HepG2 (cell line): ENCODE results near the gene SPN. TPM values are rescaled to one million over a fixed set of nuclear protein-coding genes. Genes with fewer than 3 reads are reported as not detected.

Experiments
- AGO1 ChIP-seq: fragments of 200-400 bp; formaldehyde crosslinking; IDR thresholded peaks from 2 replicates; pipeline ENCODE4 v1.6.1; 2017; ENCODE audit warnings: mild to moderate bottlenecking, low read depth, low read length, moderate library complexity; ENCODE audit not compliant: poor library complexity, severe bottlenecking
- CAMTA2 ChIP-seq: sonication (generic); formaldehyde crosslinking; IDR thresholded peaks from 2 replicates; pipeline ENCODE4 v1.4.0; 2020; ENCODE audit warnings: mild to moderate bottlenecking, missing genetic modification reagents, borderline replicate concordance
- CBFB ChIP-seq: sonication (generic); formaldehyde crosslinking; IDR thresholded peaks from 2 replicates; pipeline ENCODE4 v1.4.0; 2020; ENCODE audit warnings: missing genetic modification reagents
- HDAC6 ChIP-seq: fragments of 200-600 bp; sonication (generic); IDR thresholded peaks from 2 replicates; pipeline ENCODE4 v1.7.0; 2017; ENCODE audit warnings: mild to moderate bottlenecking, antibody characterized with exemption, low read length, low read depth
- MIER3 ChIP-seq: IDR thresholded peaks from 2 replicates; pipeline ENCODE4 v1.6.1; 2016; ENCODE audit warnings: missing compliant biosample characterization, borderline replicate concordance
- NCOA5 ChIP-seq: sonication (generic); formaldehyde crosslinking; IDR thresholded peaks from 2 replicates; pipeline ENCODE4 v1.4.0; 2020; ENCODE audit warnings: missing genetic modification reagents
- NR3C1 ChIP-seq: sonication (generic); formaldehyde crosslinking; IDR thresholded peaks from 2 replicates; pipeline ENCODE4 v1.4.0; 2020; ENCODE audit warnings: missing genetic modification reagents
- RFXAP ChIP-seq: sonication (generic); formaldehyde crosslinking; IDR thresholded peaks from 2 replicates; pipeline ENCODE4 v1.4.0; 2020; ENCODE audit warnings: missing genetic modification reagents, borderline replicate concordance
- SMAD9 ChIP-seq: sonication (generic); formaldehyde crosslinking; IDR thresholded peaks from 2 replicates; pipeline ENCODE4 v1.5.1; 2020; ENCODE audit warnings: mild to moderate bottlenecking, missing genetic modification reagents
- TRIM24 ChIP-seq: sonication (generic); formaldehyde crosslinking; IDR thresholded peaks from 2 replicates; pipeline ENCODE4 v1.8.0; 2022; ENCODE audit warnings: mild to moderate bottlenecking, missing genetic modification reagents
- YEATS2 ChIP-seq: sonication (generic); formaldehyde crosslinking; IDR thresholded peaks from 2 replicates; pipeline ENCODE4 v1.4.0; 2020; ENCODE audit warnings: missing genetic modification reagents, borderline replicate concordance
- ZNF354B ChIP-seq: sonication (generic); formaldehyde crosslinking; IDR thresholded peaks from 2 replicates; pipeline ENCODE4 v1.8.0; 2022; ENCODE audit warnings: mild to moderate bottlenecking, missing genetic modification reagents
- ZNF563 ChIP-seq: sonication (generic); formaldehyde crosslinking; IDR thresholded peaks from 2 replicates; pipeline ENCODE4 v1.8.0; 2022; ENCODE audit warnings: mild to moderate bottlenecking, moderate library complexity, missing genetic modification reagents
- ZNF605 ChIP-seq: sonication (generic); formaldehyde crosslinking; IDR thresholded peaks from 2 replicates; pipeline ENCODE4 v1.8.0; 2022; ENCODE audit warnings: mild to moderate bottlenecking, missing genetic modification reagents
- ZNF749 ChIP-seq: sonication (generic); formaldehyde crosslinking; IDR thresholded peaks from 2 replicates; pipeline ENCODE4 v1.8.0; 2022; ENCODE audit warnings: mild to moderate bottlenecking, missing genetic modification reagents, moderate library complexity, borderline replicate concordance
- ZNF772 ChIP-seq: sonication (generic); formaldehyde crosslinking; IDR thresholded peaks from 2 replicates; pipeline ENCODE4 v1.5.0; 2020; ENCODE audit warnings: mild to moderate bottlenecking, missing genetic modification reagents
- polyA plus RNA-seq, 8 experiments: library from polyadenylated mRNA; depleted of rRNA in 3 of 8; stranded (reverse) in 7 of 8; unstranded in 1 of 8; fragments of >200 nt; fragmentation: Illumina TruSeq in 4 of 8; extraction: Trizol in 4 of 8; gene quantifications; 2 replicates each; pipeline versions ENCODE4 v1.2.1 to v1.2.3, GENCODE V29; 2011 to 2016; ENCODE audit warnings: low read depth in 4 of 8, missing spikeins in 1 of 8, mixed read lengths in 1 of 8; ENCODE audit not compliant: insufficient read depth in 1 of 8
- total RNA-seq, 5 experiments: library from RNA; depleted of rRNA; stranded (reverse); fragments of >200 nt; fragmentation: Illumina TruSeq; extraction: Trizol; gene quantifications; 2 replicates each; pipeline ENCODE4 v1.2.3, GENCODE V29; 2016; ENCODE audit warnings: low read depth in 1 of 5
- TF ChIP-seq, protein P1 (sequence below): IDR thresholded peaks from 2 replicates; pipeline ENCODE4 v1.6.1; 2016; ENCODE audit warnings: low read depth, missing genetic modification reagents, missing compliant biosample characterization
- TF ChIP-seq, protein P2 (sequence below): sonication (generic); formaldehyde crosslinking; conservative IDR thresholded peaks from 2 replicates; pipeline ENCODE4 v1.4.0; 2020; ENCODE audit warnings: mild to moderate bottlenecking, missing genetic modification reagents, moderate library complexity
- TF ChIP-seq, protein P3 (sequence below): IDR thresholded peaks from 2 replicates; pipeline ENCODE4 v1.6.1; 2016; ENCODE audit warnings: low read depth

SPN gene
- total and polyA plus RNA-seq, 2 of the 13 experiments (the other 11 are each of a cell fraction or from before 2014, with no cell fraction given), result 0.22 to 1.6 TPM

DNA sequence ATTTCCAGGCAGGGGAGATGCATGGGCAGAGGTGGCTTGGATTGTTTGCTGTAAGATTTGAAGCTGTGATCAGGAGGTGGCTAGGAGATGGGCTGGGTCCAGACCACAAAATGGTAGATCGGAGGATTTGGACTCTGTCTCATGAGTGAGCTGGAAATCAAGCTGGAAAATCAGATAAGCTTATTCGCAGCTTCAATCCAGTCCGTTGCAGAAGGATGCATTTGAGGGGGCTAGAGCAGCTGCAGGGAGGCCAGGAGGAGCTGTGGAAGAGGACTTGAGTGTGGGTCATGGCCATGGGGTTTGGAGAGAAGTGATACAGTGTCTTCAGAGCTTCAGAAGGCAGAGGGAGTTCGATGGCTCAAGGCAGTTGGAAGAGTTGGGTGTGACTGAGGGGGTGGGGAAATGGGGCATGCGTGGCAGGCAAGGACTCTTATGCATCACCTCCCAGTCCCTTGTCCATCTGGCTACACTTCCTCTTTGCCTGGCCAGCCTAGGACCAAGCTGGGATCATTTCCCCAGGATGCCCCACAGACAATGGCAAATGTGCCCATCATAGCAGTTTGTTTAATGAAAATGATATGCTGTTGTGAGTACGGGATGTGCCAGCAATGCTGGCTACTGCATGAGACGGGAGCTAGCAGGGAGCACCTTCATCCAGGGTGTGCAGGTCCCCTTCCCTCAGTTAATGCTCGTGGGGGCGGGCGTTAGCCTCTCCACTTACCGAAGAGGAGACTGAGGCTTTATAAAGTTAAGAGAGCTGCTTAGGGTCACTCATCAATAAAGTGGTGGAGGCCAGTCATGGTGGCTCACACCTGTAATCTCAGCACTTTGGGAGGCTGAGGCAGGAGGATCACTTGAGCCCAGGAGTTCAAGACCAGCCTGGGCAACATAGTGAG is 36.5 kb downstream of the SPN start (continued):
- TF ChIP-seq RFXAP (CRISPR knock-in tag), result no peak
- no peak for TF ChIP-seq ZNF749 (CRISPR knock-in tag)
- no peak for TF ChIP-seq ZNF772 (CRISPR knock-in tag)
- TF ChIP-seq ZNF563 (CRISPR knock-in tag), result no peak
- 0 out of 2 replicates have a peak, but pooled peaks have one; percentile 39 for TF ChIP-seq ZNF354B (CRISPR knock-in tag)
- 0 out of 2 replicates have a peak, but pooled peaks have one; percentile 28 for TF ChIP-seq ZNF605 (CRISPR knock-in tag)
- TF ChIP-seq, protein P1, sequence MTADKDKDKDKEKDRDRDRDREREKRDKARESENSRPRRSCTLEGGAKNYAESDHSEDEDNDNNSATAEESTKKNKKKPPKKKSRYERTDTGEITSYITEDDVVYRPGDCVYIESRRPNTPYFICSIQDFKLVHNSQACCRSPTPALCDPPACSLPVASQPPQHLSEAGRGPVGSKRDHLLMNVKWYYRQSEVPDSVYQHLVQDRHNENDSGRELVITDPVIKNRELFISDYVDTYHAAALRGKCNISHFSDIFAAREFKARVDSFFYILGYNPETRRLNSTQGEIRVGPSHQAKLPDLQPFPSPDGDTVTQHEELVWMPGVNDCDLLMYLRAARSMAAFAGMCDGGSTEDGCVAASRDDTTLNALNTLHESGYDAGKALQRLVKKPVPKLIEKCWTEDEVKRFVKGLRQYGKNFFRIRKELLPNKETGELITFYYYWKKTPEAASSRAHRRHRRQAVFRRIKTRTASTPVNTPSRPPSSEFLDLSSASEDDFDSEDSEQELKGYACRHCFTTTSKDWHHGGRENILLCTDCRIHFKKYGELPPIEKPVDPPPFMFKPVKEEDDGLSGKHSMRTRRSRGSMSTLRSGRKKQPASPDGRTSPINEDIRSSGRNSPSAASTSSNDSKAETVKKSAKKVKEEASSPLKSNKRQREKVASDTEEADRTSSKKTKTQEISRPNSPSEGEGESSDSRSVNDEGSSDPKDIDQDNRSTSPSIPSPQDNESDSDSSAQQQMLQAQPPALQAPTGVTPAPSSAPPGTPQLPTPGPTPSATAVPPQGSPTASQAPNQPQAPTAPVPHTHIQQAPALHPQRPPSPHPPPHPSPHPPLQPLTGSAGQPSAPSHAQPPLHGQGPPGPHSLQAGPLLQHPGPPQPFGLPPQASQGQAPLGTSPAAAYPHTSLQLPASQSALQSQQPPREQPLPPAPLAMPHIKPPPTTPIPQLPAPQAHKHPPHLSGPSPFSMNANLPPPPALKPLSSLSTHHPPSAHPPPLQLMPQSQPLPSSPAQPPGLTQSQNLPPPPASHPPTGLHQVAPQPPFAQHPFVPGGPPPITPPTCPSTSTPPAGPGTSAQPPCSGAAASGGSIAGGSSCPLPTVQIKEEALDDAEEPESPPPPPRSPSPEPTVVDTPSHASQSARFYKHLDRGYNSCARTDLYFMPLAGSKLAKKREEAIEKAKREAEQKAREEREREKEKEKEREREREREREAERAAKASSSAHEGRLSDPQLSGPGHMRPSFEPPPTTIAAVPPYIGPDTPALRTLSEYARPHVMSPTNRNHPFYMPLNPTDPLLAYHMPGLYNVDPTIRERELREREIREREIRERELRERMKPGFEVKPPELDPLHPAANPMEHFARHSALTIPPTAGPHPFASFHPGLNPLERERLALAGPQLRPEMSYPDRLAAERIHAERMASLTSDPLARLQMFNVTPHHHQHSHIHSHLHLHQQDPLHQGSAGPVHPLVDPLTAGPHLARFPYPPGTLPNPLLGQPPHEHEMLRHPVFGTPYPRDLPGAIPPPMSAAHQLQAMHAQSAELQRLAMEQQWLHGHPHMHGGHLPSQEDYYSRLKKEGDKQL (CRISPR knock-in tag), result no peak
- no peak for TF ChIP-seq YEATS2
- TF ChIP-seq CAMTA2, result no peak
- no peak for TF ChIP-seq MIER3 (CRISPR knock-in tag)
- TF ChIP-seq TRIM24 (CRISPR knock-in tag), result peak; percentile 41; the same call in 1 of the 2 replicates
- TF ChIP-seq SMAD9 (CRISPR knock-in tag), result no peak
- TF ChIP-seq, protein P2, sequence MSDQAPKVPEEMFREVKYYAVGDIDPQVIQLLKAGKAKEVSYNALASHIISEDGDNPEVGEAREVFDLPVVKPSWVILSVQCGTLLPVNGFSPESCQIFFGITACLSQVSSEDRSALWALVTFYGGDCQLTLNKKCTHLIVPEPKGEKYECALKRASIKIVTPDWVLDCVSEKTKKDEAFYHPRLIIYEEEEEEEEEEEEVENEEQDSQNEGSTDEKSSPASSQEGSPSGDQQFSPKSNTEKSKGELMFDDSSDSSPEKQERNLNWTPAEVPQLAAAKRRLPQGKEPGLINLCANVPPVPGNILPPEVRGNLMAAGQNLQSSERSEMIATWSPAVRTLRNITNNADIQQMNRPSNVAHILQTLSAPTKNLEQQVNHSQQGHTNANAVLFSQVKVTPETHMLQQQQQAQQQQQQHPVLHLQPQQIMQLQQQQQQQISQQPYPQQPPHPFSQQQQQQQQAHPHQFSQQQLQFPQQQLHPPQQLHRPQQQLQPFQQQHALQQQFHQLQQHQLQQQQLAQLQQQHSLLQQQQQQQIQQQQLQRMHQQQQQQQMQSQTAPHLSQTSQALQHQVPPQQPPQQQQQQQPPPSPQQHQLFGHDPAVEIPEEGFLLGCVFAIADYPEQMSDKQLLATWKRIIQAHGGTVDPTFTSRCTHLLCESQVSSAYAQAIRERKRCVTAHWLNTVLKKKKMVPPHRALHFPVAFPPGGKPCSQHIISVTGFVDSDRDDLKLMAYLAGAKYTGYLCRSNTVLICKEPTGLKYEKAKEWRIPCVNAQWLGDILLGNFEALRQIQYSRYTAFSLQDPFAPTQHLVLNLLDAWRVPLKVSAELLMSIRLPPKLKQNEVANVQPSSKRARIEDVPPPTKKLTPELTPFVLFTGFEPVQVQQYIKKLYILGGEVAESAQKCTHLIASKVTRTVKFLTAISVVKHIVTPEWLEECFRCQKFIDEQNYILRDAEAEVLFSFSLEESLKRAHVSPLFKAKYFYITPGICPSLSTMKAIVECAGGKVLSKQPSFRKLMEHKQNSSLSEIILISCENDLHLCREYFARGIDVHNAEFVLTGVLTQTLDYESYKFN, result no peak
- TF ChIP-seq HDAC6, result no peak
- TF ChIP-seq NR3C1 (CRISPR knock-in tag), result no peak
- TF ChIP-seq, protein P3, sequence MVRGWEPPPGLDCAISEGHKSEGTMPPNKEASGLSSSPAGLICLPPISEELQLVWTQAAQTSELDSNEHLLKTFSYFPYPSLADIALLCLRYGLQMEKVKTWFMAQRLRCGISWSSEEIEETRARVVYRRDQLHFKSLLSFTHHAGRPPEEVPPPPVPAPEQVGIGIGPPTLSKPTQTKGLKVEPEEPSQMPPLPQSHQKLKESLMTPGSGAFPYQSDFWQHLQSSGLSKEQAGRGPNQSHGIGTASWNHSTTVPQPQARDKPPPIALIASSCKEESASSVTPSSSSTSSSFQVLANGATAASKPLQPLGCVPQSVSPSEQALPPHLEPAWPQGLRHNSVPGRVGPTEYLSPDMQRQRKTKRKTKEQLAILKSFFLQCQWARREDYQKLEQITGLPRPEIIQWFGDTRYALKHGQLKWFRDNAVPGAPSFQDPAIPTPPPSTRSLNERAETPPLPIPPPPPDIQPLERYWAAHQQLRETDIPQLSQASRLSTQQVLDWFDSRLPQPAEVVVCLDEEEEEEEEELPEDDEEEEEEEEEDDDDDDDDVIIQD, result no peak
- no peak for TF ChIP-seq CBFB
- TF ChIP-seq NCOA5 (CRISPR knock-in tag), result no peak
- no peak for TF ChIP-seq AGO1
